ENCODE data around the gene SHMT2.

GRCh38 chr12:57215668-57216013, 13.9 kb upstream of the SHMT2 start:
- no peak for TF ChIP-seq CTCF (conservative IDR thresholded peaks at IDR 0.05; ENCODE audit: low read depth, low read length)
- no peak for TF ChIP-seq EZH2 (IDR thresholded peaks at IDR 0.05; ENCODE audit: low read length, unreplicated experiment)
